H9 (cell line): ENCODE measurements around the gene CRK. TPM values are rescaled to one million over a fixed set of nuclear protein-coding genes. Genes with fewer than 3 reads are reported as not detected.

Experiments used
- DNase-seq: peaks from one replicate; pipeline ENCODE4 v3.0.0-alpha.2; 2017
- H2AFZ ChIP-seq: one replicate; pipeline ENCODE4 v1.6.1; 2013; ENCODE audit warnings: mild to moderate bottlenecking, low read length, control low read depth, moderate library complexity
- H2AK5ac ChIP-seq: 2 replicates; pipeline ENCODE4 v1.6.1; 2013; ENCODE audit warnings: low read length, control low read depth, mixed read lengths; ENCODE audit not compliant: insufficient read length
- H2BK120ac ChIP-seq: one replicate; pipeline ENCODE4 v1.6.1; 2013; ENCODE audit warnings: low read depth, mild to moderate bottlenecking, low read length, control low read depth, inconsistent platforms; ENCODE audit not compliant: poor library complexity, severe bottlenecking
- H2BK12ac ChIP-seq: 2 replicates; pipeline ENCODE4 v1.6.1; 2013; ENCODE audit warnings: low read length, control low read depth, mixed read lengths, low read depth; ENCODE audit not compliant: insufficient read length
- H2BK15ac ChIP-seq: 2 replicates; pipeline ENCODE4 v1.6.1; 2013; ENCODE audit warnings: low read depth, low read length, control low read depth
- H2BK20ac ChIP-seq: one replicate; pipeline ENCODE4 v1.6.1; 2013; ENCODE audit warnings: low read depth, mild to moderate bottlenecking, low read length, control low read depth, inconsistent platforms; ENCODE audit not compliant: poor library complexity, severe bottlenecking
- H2BK5ac ChIP-seq: 2 replicates; pipeline ENCODE4 v1.6.1; 2013; ENCODE audit warnings: low read length, control low read depth, mixed read lengths; ENCODE audit not compliant: insufficient read length
- H3K14ac ChIP-seq: 2 replicates; pipeline ENCODE4 v1.6.1; 2013; ENCODE audit warnings: low read length, control low read depth; ENCODE audit not compliant: insufficient read depth
- H3K18ac ChIP-seq: 2 replicates; pipeline ENCODE4 v1.6.1; 2013; ENCODE audit warnings: low read depth, mild to moderate bottlenecking, mixed read lengths, low read length, control low read depth; ENCODE audit not compliant: insufficient read length
- H3K23ac ChIP-seq: 2 replicates; pipeline ENCODE4 v1.6.1; 2013; ENCODE audit warnings: low read length, control low read depth, mixed read lengths, low read depth; ENCODE audit not compliant: insufficient read length
- H3K23me2 ChIP-seq: 2 replicates; pipeline ENCODE4 v1.6.1; 2013; ENCODE audit warnings: low read depth, mild to moderate bottlenecking, mixed read lengths, low read length, control low read depth; ENCODE audit not compliant: insufficient read length, poor library complexity, severe bottlenecking
- H3K27ac ChIP-seq: 2 replicates; pipeline ENCODE4 v1.5.1; 2013; ENCODE audit warnings: low read length, control low read depth, mixed read lengths, low read depth; ENCODE audit not compliant: insufficient read length
- H3K27me3 ChIP-seq: 2 replicates; pipeline ENCODE4 v1.6.1; 2013; ENCODE audit warnings: low read length, control low read depth, inconsistent platforms; ENCODE audit not compliant: insufficient read depth
- H3K4ac ChIP-seq: 2 replicates; pipeline ENCODE4 v1.6.1; 2013; ENCODE audit warnings: low read depth, mild to moderate bottlenecking, control low read depth, inconsistent platforms, low read length, moderate library complexity
- H3K4me1 ChIP-seq: 2 replicates; pipeline ENCODE4 v1.6.1; 2013; ENCODE audit warnings: low read length, control low read depth, inconsistent platforms; ENCODE audit not compliant: insufficient read depth
- H3K4me2 ChIP-seq: 2 replicates; pipeline ENCODE4 v1.6.1; 2013; ENCODE audit warnings: low read length, control low read depth, mixed read lengths; ENCODE audit not compliant: insufficient read length, insufficient read depth
- H3K56ac ChIP-seq: 2 replicates; pipeline ENCODE4 v1.6.1; 2013; ENCODE audit warnings: low read depth, mild to moderate bottlenecking, mixed read lengths, low read length, control low read depth; ENCODE audit not compliant: insufficient read length
- H3K79me1 ChIP-seq: 2 replicates; pipeline ENCODE4 v1.6.1; 2013; ENCODE audit warnings: low read depth, mild to moderate bottlenecking, moderate library complexity, low read length, control low read depth, inconsistent platforms; ENCODE audit not compliant: insufficient read depth, poor library complexity, severe bottlenecking
- H3K79me2 ChIP-seq: 2 replicates; pipeline ENCODE4 v1.6.1; 2013; ENCODE audit warnings: low read length, control low read depth, inconsistent platforms; ENCODE audit not compliant: insufficient read depth
- H3K9ac ChIP-seq: 2 replicates; pipeline ENCODE4 v1.6.1; 2013; ENCODE audit warnings: low read length, control low read depth, mixed read lengths; ENCODE audit not compliant: insufficient read length; ENCODE audit errors: extremely low read depth
- H3K9me3 ChIP-seq: one replicate; pipeline ENCODE4 v1.6.1; 2013; ENCODE audit warnings: low read depth, low read length, inconsistent platforms; ENCODE audit not compliant: control insufficient read depth
- H3T11ph ChIP-seq: one replicate; pipeline ENCODE4 v1.6.1; 2013; ENCODE audit warnings: mild to moderate bottlenecking, low read length, control low read depth, inconsistent platforms
- H4K20me1 ChIP-seq: one replicate; pipeline ENCODE4 v1.6.1; 2013; ENCODE audit not compliant: control insufficient read depth, insufficient read length, insufficient read depth
- H4K5ac ChIP-seq: 2 replicates; pipeline ENCODE4 v1.6.1; 2013; ENCODE audit warnings: low read depth, mild to moderate bottlenecking, mixed read lengths, low read length, control low read depth; ENCODE audit not compliant: insufficient read length
- H4K8ac ChIP-seq: replicated peaks from 2 replicates; pipeline ENCODE4 v1.6.1; 2013; ENCODE audit warnings: low read length, control low read depth, mixed read lengths, low read depth; ENCODE audit not compliant: insufficient read length
- H4K91ac ChIP-seq: 2 replicates; pipeline ENCODE4 v1.6.1; 2013; ENCODE audit warnings: low read depth, mild to moderate bottlenecking, moderate library complexity, mixed read lengths, low read length, control low read depth; ENCODE audit not compliant: insufficient read length
- H3K27ac Mint-ChIP-seq, 3 experiments: 2 replicates in 2 of 3; 3 replicates in 1 of 3; pipeline ENCODE4 v1.8.0; 2020 to 2021; ENCODE audit warnings: mixed read lengths in 3 of 3, mild to moderate bottlenecking in 1 of 3, moderate library complexity in 1 of 3
- H3K27me3 Mint-ChIP-seq: 2 replicates; pipeline ENCODE4 v1.8.0; 2021; ENCODE audit warnings: low read depth, mild to moderate bottlenecking, moderate library complexity, mixed read lengths
- H3K36me3 Mint-ChIP-seq, 3 experiments: 2 replicates in 2 of 3; 3 replicates in 1 of 3; pipeline ENCODE4 v1.8.0; 2020 to 2021; ENCODE audit warnings: low read depth in 3 of 3, mixed read lengths in 3 of 3; ENCODE audit not compliant: insufficient read depth in 1 of 3
- H3K4me1 Mint-ChIP-seq, 2 experiments: 2 replicates each; pipeline ENCODE4 v1.8.0; 2020; ENCODE audit warnings: mixed read lengths in 2 of 2
- H3K4me3 Mint-ChIP-seq, 2 experiments: 2 replicates in 1 of 2; 3 replicates in 1 of 2; pipeline ENCODE4 v1.8.0; 2020 to 2021; ENCODE audit warnings: mild to moderate bottlenecking in 2 of 2, mixed read lengths in 2 of 2, moderate library complexity in 1 of 2
- H3K9me3 Mint-ChIP-seq, 2 experiments: 2 replicates in 1 of 2; 3 replicates in 1 of 2; pipeline ENCODE4 v1.8.0; 2020; ENCODE audit warnings: mild to moderate bottlenecking in 2 of 2, mixed read lengths in 2 of 2, moderate library complexity in 1 of 2
- CTCF ChIP-seq: fragments of 200-600 bp; sonication (generic); conservative IDR thresholded peaks from 3 replicates; pipeline ENCODE4 v1.8.0; 2021; ENCODE audit warnings: antibody characterized with exemption, mild to moderate bottlenecking
- WGBS: extraction: QIAGEN DNeasy Blood & Tissue Kit; methylation state at CpG from one replicate; pipeline ENCODE4 v1.1.7; 2013; ENCODE audit warnings: missing lambda C conversion rate, low lambda C conversion rate, mixed read lengths; ENCODE audit not compliant: insufficient read length; ENCODE audit errors: extremely low coverage; 5-methylcytosine and 5-hydroxymethylcytosine counted together
- total RNA-seq: library from RNA; stranded (reverse); gene quantifications from 2 replicates; pipeline ENCODE4 v1.2.1, GENCODE V29; 2021

Gene CRK
- total RNA-seq, 1 experiment from 2014 or later: 58.9 TPM

GRCh38 chr17:1488826-1489270, 32.8 kb upstream of the CRK start:
- H3K56ac ChIP-seq: no peak overlapping the region
- peaks cover 27% of the 10 kb centered on the region for H3K23me2 ChIP-seq
- H3K23ac ChIP-seq: no peak overlapping the region
- no peak for DNase-seq
- H3K79me1 ChIP-seq: no peaks in the 10 kb centered on the region
- H3K18ac ChIP-seq: no peak overlapping the region
- WGBS: no CpG with 5 or more reads among the region's 7 CpGs
- no peak overlapping the region for H4K5ac ChIP-seq
- no peak overlapping the region for H3K9ac ChIP-seq
- H2BK12ac ChIP-seq: no peak overlapping the region
- no peak overlapping the region for H4K91ac ChIP-seq
- H2BK120ac ChIP-seq: no peak overlapping the region
- no peak overlapping the region for H4K8ac ChIP-seq
- H3K27ac Mint-ChIP-seq: no peak overlapping the region
- H2BK5ac ChIP-seq: no peak overlapping the region
- no peak overlapping the region for H3K27ac ChIP-seq
- H4K20me1 ChIP-seq: no peaks in the 10 kb centered on the region
- H3K9me3 ChIP-seq: no peaks in the 10 kb centered on the region
- no peak overlapping the region for H3K14ac ChIP-seq
- peaks cover 28 to 40% of the 10 kb centered on the region in 2 experiments for H3K4me1 Mint-ChIP-seq
- TF ChIP-seq CTCF: no peak
- no peak overlapping the region for H2AK5ac ChIP-seq
- peak overlapping the region; percentile 73 for H3K4me2 ChIP-seq
- H3K4me1 ChIP-seq: no peaks in the 10 kb centered on the region
- no peak overlapping the region for H3K4ac ChIP-seq
- H3K9me3 Mint-ChIP-seq: peaks cover 0 to 3% of the 10 kb centered on the region in 2 experiments; a peak in 1 of 5 replicates
- H3K27me3 ChIP-seq: no peaks in the 10 kb centered on the region
- no peaks in the 10 kb centered on the region for H3K79me2 ChIP-seq
- H3K4me3 Mint-ChIP-seq: peak overlapping the region; percentile 61 to 81
- H3K36me3 Mint-ChIP-seq: peaks cover 0 to 7% (median 4%) of the 10 kb centered on the region in 3 experiments; a peak in 5 of 7 replicates
- no peak overlapping the region for H2AFZ ChIP-seq
- H2BK20ac ChIP-seq: no peak overlapping the region
- no peak overlapping the region for H2BK15ac ChIP-seq
- H3K27me3 Mint-ChIP-seq: peaks cover 4% of the 10 kb centered on the region; the same call in 1 of the 2 replicates
- no peak overlapping the region for H3T11ph ChIP-seq
